ENCODE data around the gene GP2.

GP2 gene

DNA sequence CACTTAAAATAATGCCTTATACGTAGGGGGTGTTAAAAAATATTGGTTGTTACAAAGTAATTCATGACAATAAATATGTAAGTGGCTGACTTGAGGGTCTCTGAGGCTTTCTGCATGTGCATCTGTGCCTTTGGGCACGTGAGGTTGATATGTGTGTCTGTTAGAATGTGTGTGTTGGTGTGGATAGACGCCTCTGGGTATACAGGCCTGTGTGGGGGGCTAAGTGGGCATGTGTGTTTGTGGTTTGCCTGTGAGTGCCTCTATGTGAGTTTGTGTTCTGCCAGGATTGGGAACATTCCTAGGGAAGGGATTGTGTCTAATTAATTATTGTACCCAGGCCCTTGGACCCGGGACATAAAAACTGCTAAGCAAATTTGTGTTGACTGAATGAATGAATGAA lies 19.0 kb downstream of the GP2 start:
- in situ Hi-C loops (cut with HindIII; ENCODE audit: low sequenced_read_pairs) = no loop called here

DNA sequence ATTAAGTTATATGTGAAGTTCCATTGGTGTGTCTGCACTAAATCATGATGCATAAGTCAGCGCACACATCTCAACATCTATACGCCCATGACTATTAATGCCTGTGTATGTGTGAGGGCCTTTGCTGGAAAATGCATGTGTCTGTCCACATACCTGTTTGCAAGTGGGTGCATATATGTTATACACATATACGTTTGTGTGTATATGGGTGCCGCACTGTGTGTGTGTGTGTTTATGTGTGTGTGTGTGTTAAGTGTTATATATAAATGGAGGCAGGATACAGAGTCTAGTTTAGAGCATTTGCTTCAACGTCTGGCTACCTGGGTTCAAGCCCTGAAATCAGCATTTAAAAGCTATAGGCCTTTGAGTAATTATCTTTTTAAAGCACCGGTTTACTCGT lies 19.5 kb downstream of the GP2 start:
- in situ Hi-C loops (cut with HindIII; ENCODE audit: low sequenced_read_pairs) = no loop called here

DNA sequence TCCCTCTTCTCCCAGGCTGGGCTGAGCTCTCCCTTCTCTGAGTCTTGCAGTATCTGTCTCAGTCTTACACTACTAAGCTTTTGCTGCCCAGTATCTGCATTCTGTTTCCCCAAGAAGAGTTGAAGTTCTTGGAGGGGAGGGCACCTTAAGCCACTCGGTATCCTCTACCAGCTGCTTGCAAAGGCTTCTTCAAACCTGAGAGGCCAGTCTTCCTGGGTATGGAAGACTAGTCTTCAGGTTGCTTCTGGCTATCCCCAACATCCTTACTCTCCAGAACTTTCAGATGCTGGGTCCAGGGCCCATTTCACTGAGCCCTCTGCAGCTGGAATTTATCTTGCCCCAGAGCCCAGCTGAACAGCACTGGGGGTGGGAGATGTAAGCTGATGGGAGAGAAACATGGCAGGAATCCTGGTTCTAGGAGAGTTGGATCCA lies 20.1 kb downstream of the GP2 start:
- in situ Hi-C loops (cut with HindIII; ENCODE audit: low sequenced_read_pairs) = no loop called here

DNA sequence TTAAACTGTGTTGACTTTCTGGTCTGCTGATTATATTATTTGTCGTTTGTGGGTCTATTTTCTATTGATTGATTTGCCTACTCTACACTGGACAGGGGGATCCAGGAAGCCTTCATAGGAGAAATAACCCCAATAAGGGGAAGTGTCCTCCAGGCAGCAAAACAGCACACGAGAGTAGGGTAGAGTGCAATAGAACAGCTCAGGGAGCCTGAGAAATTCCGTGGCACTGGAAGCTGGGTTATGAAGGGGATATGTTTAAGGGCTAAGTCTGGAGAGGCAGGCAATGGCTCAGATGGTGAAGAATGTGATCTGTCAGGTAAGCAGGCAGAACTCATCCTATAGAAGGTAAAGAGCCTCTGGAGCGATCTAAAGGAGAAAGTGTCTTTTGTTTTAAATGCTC lies 20.9 kb downstream of the GP2 start:
- in situ Hi-C loops (cut with HindIII; ENCODE audit: low sequenced_read_pairs) = no loop called here

DNA sequence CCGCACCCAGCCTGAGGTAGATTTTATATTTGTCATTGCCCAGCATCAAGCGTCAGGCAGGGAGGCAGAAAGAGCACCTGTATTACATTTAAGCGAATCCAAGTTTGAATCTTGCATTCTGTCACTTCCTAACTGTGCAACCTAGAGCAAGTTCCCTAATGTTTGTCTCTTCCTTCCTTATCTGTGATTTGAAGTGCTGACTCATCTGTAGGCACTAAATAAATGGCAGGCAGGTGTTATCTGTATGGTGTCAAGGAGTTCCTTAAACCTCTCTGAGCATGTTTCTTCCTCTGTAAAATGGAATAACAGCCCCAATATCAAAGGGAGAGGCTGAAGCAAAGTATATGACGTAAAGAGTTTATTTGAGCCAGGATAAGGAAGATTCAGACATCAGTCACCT lies 24.3 kb downstream of the GP2 start:
- in situ Hi-C loops (cut with HindIII; ENCODE audit: low sequenced_read_pairs) = no loop called here

DNA sequence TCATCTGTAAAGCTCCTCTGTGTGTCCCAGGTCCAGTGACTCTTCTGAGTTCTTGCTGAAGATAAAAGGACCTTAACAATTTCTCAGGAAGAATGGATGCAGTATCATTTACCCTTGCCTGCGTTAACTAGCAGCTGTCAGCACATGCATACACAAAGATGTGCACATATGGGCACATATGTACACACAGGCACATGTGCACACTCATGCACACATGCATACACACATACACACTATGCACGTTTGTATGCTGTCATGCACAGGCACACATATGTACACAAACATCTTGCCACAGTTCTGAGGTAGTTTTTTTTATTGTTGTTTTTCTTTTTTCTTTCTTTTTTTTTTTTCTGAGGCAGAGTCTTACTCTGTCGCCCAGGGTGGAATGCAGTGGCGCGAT lies 24.9 kb downstream of the GP2 start:
- in situ Hi-C loops (cut with HindIII; ENCODE audit: low sequenced_read_pairs) = no loop called here

DNA sequence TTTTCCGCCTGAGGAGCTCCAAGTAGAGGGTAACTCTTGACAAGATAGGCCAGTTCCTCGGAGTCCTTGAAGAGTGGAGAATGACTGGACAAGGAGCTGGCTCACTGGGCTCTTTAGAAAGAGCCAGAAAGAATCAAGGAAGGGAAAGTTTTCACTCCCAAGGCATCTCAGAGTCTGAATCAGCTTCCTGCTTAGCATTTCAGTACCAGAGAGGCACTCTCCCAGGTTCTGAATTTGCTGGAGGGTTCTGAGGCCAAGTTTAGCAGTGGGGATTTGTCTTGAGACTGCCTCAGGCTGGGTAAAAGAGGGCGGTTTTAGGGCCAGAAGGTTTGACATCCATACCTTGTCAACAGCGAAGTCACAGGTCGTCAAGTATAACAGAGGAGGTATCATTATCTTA lies 25.5 kb downstream of the GP2 start:
- in situ Hi-C loops (cut with HindIII; ENCODE audit: low sequenced_read_pairs) = no loop called here

DNA sequence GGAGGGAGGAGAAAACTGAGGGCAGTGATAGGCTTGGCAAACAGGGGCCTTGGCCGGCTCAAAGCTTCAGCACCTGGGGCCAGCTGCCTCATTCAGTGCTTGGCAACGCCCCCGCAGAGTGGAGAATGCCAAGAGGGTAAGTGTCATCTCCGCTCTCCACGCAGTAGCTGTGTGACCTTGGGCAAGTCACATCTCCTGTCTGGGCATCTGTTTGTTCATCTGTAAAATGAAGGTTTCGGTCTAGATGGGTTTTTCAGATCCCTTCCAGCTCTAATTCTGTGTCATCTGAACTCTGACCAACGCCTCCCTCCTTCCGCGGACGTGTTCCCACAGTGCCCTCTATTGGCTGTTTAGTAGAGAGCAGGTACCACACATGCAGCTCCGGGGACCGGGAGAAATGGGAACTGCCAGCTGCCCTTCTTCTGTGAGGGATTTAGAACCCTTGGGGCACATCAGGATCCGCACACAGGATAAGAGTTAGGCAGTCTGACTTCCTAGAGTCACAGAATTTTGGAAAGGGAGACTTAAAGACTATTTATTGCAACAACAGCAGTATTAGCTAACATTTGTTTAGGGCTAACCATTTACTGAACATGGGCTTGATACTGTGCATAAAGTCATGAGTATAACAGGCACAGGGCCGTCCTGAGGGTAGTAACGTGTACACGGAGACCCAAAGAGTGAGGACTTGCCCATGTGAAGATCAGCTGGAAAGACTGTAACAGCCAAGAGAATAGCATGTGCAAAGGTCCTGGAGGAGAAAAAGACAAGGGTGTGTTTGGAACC lies 26.8 kb downstream of the GP2 start:
- in situ Hi-C loops (cut with HindIII; ENCODE audit: low sequenced_read_pairs) = no loop called here

DNA sequence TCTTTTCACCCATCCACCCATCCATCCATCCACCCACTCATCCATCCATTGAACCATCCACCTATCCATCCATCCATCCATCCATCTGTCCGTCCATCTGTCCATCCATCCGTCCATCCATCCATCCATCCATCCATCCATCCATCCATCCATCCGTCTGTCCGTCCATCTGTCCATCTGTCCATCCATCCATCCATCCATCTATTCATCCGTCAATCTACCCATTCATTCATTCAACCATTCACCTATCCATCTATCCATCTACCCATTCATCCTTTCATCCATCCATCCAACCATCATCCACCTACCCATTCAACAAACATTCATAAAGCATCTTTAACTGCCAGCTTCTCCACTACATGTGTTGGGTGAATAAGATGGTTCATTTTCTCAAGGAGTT lies 28.9 kb downstream of the GP2 start:
- in situ Hi-C loops (cut with HindIII; ENCODE audit: low sequenced_read_pairs) = no loop called here

DNA sequence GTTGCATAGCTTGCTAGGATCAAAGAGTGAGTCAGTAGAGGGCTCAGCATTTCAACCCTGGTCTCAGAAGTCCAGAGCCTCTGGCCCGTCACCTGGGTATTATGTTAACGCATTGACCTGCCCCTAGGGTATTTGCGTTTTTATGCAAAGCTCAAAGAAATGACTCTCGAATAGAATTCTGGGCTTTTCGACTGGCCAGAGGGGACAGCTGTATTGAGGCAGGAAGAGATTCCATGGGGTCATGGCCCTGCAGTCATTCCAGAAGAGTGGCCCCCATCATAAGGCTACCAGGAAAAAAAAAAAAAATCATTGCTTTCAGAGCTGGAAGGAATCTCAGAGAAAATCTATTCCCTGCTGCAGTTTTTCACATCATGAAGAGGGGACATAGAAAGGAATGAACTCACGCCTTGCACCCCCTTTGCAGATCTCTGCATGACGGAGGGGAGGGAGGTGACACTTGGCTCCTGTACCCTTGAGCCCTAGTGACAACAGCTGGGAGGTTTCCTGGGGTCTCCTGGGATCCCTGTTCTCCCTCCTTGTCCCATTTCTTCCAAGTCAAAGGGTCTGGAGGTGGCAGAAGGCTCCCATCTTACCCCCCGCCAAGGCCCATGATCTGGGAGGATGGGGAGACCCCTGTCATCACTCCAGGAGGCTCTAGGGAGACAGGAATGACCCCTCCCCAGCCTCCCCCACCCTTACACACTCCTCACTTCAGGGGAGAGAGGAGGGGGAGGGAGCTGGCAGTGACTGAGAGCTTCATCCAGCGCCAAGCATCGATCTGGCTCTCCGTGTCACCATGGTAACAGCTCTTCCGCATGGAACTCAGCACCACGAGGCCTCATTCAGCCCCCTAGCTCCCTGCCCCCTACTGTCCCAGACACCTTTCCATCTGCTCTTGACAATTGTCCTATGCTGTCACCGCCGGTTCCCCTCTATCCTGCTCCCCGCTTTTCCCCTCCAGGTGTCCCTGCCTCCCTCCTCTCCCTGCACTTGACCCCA lies 35.8 kb downstream of the GP2 start:
- in situ Hi-C loops (cut with HindIII; ENCODE audit: low sequenced_read_pairs) = no loop called here

DNA sequence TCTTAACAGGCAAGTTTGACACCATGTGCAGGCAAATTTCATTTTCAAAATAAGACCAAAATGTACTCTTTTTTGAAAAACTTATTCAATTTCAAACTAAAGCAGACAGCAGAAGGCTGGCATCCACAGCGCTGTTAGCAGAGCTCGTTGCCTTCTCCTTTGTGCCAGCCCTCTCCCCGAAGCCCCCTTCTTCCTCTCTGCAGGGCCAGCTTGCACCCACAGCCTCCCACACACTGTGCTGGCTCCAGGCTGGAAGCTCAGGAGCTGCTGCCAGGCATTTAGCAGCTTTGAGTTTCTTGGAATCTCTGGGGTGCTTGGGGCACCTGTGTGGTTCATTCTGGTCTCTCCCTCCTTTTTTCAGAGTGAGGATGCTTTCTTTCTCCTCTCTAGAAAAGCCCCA lies 37.7 kb downstream of the GP2 start:
- in situ Hi-C loops (cut with HindIII; ENCODE audit: low sequenced_read_pairs) = no loop called here

DNA sequence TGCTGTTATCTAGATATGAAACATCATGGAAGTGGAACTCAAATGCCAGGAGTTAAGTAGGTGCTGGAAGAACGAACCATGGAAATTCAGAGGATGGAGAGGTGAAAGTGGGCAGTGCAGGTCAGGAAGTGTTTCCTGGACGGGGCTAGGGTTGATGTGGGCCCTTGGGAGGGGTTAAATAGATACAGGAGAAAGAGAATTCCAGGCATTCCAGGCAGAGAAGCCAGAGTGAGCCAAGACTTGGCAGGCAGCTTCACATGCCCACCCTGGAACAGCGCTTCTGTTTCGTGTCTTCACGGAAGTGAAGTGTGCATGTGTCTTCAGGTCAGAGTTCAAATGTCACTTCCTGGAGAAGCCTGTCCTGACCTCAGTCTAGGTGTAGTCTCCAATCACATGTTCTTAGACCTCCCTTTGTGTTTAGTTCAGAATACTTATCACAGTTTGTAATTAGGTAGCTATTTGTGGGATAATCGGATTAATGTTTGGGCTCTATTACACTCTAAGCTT lies 41.3 kb downstream of the GP2 start:
- in situ Hi-C loops (cut with HindIII; ENCODE audit: low sequenced_read_pairs) = no loop called here

DNA sequence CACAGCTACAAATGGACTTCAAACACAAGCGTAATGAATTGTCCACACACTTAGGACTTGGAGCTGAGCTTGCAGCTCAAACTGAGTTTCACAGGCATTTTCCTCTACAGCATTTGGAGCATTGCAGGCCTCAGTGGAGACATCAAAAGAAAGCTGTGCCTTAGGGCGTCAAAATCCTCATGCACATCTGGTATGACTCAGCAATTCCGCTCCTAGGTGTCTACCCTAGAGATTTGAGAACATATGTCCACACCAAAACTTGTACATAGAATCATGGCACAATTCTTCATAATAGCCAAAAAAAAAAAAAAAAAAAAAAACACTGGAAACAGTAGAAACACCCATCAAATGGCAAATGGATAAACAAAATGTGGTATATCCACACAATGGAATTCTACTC lies 47.1 kb downstream of the GP2 start:
- in situ Hi-C loops (cut with HindIII; ENCODE audit: low sequenced_read_pairs) = no loop called here

DNA sequence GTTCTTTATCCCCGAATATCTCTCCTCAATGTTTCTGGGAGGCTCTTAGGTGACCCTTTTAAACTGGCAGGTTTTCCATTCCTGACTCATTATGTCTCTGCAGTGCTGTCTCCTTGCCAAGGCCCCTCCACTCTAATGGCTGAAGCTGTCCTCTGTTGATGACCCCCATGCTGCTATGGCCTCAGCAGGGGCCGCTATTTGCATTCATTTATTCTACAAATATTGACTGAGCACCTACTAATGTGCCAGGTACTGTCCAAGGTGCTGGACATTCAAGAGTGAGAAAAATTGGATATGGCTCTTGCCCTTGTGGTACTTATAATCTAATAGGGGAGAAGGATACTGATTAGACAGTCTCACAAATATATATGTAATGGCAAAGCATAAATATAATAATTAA lies 55.4 kb downstream of the GP2 start:
- in situ Hi-C loops (cut with HindIII; ENCODE audit: low sequenced_read_pairs) = no loop called here

DNA sequence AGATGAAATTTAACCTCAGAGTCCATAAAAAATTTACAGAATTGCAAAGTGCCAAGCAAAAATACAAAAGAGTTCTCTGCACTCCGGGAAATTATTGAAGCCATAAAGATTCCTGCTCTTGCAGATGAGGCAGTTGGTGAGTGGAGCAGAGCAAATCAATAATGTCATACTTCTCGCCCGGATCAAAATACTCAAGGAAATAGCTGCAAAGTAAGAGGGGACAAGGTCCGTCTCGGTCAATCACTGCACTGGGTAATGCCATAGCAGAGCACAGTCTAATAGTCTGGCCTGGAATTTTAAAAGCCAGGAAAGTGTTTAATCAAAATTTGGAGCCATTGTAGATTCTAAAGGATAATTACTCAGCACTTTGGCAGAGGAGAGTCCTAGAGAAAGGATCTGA lies 58.9 kb downstream of the GP2 start:
- in situ Hi-C loops (cut with HindIII; ENCODE audit: low sequenced_read_pairs) = no loop called here

DNA sequence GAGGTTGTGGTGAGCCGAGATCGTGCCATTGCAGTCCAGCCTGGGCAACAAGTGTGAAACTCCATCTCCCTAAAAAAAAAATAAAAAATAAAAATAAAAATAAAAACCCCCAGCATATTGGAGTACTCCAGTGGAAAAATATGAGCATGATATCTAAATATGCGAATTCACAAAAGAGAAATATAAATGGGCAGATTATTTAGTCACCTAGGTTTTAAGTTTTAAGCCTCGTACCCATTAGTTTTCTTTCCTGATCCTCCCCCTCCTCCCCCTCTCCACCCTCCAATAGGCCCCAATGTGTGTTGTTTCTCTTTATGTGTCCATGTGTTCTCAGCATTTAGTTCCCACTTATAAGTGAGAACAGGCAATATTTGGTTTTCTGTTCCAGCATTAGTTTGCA lies 62.3 kb downstream of the GP2 start:
- in situ Hi-C loops (cut with HindIII; ENCODE audit: low sequenced_read_pairs) = no loop called here

DNA sequence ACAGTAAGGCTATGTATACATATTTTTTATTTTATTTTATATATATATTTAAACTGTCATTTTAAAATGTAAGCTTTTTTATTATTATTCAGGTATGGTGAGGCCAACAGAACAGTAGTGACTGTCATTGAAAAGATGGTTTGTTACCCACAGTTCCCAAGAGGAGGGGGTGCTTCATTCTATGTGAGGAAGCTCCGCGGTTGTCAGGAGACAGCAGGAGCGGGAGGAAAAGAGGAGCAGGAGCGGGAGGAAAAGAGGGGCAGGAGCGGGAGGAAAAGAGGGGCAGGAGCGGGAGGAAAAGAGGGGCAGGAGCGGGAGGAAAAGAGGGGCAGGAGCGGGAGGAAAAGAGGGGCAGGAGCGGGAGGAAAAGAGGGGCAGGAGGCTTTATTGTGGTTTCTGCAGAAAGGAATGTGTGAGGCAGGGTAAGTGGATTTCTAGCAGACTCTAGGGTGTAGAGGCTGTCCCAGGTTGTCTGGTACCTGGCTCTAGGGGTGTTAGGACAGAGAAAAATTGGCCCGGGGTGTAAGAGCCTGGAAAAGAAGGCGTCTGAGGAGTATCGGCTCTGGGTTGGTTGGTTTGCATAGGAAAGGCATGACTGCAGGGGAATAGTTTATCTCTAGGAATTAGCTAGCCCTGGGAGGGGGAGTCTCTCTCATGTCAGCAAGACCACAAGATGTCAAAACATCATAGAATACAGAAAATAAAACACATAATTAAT lies 64.0 kb downstream of the GP2 start:
- in situ Hi-C loops (cut with HindIII; ENCODE audit: low sequenced_read_pairs) = no loop called here

DNA sequence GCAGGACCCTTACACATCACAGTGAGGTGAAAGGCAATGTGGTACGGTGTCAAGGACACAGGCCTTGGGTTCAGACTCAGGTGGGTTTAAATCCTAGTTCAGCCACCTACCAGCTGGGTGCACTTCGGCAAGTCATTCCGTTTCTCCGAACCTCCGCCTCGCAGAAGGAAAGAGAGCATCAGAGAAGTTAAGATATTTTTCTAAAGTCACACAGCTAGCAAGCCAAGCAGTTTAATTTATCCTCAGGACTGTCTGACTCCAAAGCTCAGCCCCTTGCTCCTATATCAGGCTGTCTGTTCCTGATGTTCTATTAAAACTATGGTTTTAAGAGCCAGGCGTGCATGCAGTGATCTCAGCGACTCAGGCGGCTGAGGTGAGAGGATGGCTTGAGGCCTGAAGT lies 65.1 kb downstream of the GP2 start:
- in situ Hi-C loops (cut with HindIII; ENCODE audit: low sequenced_read_pairs) = no loop called here

DNA sequence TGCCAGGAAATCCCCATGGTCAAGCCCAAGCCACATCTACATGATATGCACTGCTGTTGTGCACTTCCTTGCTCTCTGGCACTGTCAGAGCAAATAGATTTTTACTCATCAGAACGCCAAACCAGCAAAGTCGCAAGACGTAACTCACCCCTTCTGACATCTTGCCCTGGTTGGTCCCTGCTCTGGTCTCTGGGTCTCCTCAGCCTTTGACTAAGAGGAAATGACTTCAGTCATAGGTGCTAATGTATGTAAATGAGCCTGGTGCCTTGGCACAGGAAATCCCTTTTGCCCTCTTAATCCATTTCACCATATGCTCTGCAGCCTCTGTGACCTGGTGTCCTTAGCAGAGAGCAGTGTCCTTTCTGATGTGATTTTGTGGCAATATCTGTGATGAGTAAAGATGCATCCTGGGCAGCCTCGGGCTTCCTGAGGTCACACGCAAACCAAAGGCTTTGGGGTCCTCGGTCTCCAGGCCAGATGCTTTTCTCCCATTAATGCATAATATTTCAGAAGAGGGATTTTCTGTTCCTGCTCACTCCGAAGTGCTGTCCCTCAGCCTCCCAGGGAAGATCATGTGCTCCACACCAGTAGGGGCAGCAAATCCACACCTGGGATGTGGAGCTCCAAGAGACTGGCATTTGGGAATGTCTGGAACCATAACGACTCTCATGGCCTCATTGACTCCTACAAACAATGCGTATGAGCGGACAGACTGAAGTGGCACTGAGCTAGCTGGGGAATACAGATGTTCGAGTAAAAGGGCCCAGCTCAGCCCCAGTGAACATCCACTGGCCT lies 66.9 kb downstream of the GP2 start:
- in situ Hi-C loops (cut with HindIII; ENCODE audit: low sequenced_read_pairs) = no loop called here

Data from DLD1 (cell line).